Fibroblast of skin of left biceps (primary cell): ENCODE data around the gene DMD.
A peak's percentile ranks its signal among the peaks of the same experiment; 100 is the strongest.

ENCODE experiments used
- DNase-seq, 2 experiments: peaks; one replicate each; pipeline ENCODE4 v3.0.0-alpha.2; 2013; ENCODE audit warnings: low read depth in 2 of 2

The DMD gene

DNA sequence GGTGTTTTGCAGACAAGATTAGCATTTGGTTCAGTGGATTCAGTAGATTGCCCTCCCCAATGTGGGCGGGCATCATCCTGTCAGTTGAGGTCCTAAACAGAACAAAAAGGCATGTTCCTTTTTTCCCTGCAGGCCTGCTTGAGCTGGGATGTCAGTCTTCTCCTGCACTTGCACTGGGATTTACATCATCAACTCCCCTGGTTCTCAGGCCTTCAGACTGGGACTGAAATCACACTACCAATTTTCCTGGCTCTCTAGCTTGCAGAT, 1860.6 kb downstream of the DMD start:
- DNase-seq, result no peak

GRCh38 chrX:31349515-31349914, 1861.8 kb downstream of the DMD start:
- DNase-seq, result no peak

- DNase-seq, result no peak
These were observed 1870.8 kb downstream of the DMD start for GRCh38 chrX:31340587-31340986.

DNA sequence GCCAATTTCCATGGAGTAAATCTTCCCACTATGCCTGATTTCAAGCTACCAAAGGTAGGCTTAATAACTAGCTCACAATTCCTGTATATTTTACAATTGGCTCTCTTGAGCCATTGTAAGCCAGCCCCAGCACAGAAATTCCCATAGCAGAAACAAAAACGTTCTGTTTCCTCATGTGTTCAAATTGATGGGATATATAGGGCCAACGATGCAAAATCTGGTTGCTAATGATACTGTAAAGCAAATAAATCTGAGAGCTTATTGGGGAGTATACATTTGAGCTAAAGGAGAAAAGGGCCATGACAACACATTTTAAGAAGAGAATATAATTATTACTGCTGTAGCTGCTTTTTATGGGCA, 1872.4 kb downstream of the DMD start:
- no peak for DNase-seq

DNA sequence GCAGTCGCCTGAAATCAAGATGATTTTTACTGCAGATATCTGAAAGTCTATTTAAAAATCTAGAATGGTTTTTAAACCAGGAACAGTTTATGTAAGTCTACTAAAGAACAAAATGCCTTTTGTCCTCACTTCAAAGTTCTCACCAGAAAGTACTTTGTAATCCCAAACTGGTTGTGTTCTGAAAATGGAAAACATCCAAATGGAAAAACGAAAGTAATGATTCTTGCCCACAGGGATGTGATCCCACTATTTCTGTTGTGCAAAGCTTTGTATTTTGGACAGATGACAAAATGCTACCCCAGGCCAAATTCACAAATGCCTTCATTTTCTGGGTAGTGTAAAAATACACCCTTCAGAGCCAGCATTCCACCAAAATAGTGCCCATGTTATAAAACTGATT, 1874.0 kb downstream of the DMD start:
- no peak for DNase-seq

- no peak for DNase-seq
These were observed 1874.9 kb downstream of the DMD start for GRCh38 chrX:31336419-31336818.

DNA sequence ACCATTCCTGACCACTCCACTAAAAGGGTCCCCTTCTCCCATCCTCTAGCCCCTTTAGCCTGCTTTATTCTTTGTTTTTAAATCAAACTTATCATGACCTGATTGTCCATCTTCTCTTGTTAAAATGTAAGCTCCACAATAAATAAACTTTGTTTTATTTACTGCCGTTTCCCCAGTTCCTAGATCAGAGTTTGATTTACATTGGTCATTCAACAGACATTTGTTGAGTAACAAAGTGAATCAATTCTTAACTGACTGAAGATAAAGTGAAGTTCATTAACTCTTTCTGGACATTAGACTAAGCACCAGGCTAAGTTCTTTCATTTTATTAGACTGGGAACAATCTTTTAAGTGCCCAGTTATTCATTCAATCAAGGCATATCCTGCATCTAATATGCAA, 1876.4 kb downstream of the DMD start:
- DNase-seq, result no peak

DNA sequence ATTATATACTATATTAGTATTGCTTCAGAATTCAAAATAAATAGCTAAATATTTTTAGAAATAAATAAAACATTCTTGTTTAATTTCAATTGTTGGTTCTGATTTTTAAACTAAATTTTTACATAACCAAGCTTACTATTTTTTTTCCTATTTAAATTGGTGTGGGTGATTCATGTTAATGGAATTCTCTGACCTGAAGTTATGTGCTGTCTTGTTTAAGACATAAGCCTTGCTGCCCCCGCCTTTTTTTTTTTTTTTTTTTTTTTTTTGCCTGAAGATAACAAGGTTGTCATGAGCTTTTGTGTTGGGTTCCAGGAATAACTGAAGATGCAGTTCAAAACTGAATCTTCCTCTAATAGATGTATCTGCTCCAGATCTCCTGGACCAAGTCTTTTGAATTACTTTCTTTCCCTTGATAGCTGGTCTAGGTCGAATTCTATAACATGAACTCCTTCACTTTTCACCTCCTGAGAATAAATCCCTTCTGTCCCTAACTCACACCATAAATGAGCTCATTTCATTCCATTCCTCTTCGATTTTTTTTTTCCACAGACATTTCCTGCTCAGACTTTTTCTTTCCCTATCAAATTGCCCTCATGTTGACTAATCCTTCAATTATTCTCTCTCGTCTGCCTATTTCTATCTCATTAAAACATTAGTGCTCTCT, 1878.1 kb downstream of the DMD start:
- DNase-seq, result peak; percentile 43 to 50

- DNase-seq, result no peak
These were observed 1879.4 kb downstream of the DMD start for GRCh38 chrX:31331928-31332327.

DNA sequence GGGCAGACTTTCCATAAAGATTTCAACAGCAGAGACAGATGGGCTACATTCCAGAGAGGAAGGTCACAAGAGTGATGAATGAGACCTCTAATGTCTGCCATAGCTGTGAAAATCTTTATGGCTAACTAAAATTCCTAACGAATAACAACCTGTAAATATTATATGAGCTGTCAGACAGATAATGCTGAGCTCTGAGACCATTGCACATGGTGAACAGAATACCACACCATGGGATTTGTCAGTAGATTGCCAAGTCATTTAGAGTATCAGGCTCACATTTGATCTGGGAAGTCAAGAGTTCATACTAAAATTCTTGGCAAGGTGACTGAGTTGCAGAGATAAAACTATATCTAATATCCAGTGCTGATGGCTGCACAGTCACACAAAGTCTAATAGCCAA, 1880.3 kb downstream of the DMD start:
- DNase-seq, result peak; percentile 60

DNA sequence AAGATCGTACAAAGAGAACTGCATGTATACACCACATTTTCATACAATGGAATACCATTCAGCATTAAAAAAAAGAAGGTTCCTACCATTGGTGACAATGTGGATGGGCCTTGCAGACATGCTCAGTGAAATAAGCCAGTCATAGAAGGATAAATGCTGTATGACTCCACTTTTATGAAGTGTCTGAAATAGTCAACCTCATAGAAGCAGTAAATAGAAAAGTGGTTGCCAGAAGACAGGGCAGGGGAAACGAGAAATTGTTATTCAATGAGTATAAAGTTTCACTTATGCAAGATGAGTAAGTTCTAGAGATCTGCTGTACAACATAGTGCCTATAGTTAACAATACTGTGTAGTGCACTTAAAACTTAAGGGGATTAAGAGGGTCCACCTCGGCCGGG, 1882.1 kb downstream of the DMD start:
- DNase-seq, result no peak

DNA sequence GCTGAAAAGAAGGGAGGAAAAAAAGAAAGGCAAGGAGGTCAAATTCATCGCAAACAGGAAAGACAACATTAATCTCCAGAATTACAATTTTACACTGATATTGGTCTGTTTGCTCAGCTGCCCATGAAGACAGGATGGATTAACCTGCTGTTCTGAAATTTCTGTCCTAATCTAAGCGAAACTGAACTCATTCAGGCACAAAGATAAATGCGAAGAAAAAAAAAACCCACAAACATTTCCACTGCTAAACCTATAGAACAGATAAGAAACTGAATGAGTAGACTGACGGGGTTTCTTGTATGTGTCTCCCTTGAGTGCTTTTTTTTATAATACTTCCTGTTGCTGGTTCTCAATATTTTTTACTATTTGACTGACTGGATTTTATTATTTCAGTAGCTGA, 1887.7 kb downstream of the DMD start:
- no peak for DNase-seq

DNA sequence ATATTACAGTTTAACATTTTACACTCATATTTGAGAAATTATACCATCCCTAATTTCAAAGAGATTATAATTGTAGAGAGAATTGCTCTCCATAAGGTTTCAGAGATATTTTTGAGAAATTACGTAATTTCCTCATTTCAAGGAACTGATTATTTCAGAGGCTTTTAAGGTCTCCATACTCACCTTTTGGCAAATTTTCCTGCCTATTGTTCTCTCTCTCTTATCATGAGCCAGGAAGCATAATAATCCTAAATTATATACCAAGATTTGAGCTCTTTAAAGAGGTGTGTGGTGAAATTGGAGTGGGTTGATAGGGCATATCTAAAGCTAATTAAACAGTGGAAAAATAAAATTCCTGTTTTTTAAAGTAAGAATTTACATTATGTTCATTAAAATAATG, 1890.6 kb downstream of the DMD start:
- DNase-seq, result no peak

DNA sequence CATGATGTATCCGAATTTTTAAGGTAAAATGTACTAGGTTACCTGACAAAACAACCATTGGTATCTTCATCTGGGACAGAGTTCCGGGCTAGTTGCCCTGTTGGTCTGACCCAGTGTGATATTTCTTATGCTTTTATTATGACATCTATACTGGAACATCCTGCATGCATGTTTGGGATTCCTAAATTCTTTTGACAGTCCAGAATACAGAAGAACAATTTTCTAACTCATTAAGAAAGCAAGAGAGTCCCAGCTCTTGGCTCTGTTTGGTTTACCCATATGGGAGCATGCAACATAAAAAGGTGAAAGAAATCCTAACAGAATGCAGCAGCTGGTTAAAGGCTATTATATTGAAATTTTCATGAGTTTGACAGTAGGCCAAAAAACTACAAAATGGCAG, 1891.8 kb downstream of the DMD start:
- DNase-seq, result no peak

- no peak for DNase-seq
These were observed 1892.5 kb downstream of the DMD start for GRCh38 chrX:31318866-31319265.

DNA sequence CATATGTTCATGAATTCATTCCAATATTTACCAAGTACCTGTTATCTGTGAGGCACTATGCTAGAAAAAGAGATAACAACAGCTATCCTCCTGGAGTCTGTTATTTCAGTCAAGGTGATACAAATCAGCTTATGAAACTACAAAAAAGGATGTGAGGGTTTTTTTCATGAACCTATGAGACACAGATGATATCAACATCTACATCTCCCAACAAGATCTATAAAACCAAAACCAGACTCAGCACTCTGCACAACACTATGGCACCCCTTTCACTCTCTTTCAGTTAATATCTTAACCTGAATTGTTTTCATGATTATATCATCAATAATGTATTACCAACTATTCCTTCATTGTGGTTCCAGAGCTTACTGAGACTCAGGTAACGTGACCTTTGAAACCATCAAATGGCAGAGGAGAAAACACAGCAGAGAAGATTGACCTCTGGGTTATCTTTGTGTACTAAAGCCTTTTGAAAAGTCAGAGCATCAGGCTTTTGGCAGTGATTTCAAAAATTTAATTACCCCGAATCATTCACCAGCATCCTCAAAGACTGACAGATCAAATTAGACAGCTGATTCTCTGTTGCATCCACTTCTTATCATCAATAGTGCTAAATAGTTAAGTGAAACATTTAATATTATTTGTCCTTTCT, 1894.9 kb downstream of the DMD start:
- no peak for DNase-seq

GRCh38 chrX:31314921-31315320, 1896.4 kb downstream of the DMD start:
- DNase-seq, result peak; percentile 25 to 28

- DNase-seq, result no peak
These were observed 1903.4 kb downstream of the DMD start for GRCh38 chrX:31307952-31308351.

- DNase-seq, result no peak
These were observed 1908.7 kb downstream of the DMD start for GRCh38 chrX:31302573-31303075.

- DNase-seq, result no peak
These were observed 1909.4 kb downstream of the DMD start for GRCh38 chrX:31301941-31302340.

DNA sequence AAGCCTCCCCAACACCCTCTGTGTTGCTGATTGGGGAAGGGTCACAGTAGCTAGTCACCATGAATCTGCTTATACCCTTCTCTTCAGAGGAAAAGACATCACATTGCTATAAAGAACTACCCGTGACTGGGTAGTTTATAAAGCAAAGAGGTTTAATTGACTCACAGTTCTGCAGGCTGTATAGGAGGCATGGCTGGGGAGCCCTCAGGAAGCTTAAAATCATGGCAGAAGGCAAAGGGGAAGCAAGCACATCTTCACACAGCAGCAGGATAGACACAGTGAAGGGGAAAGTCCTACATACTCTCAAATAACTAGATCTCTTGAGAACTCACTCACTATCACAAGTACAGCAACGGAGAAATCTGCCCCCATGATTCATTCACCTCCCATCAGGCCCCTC, 1910.1 kb downstream of the DMD start:
- no peak for DNase-seq

DNA sequence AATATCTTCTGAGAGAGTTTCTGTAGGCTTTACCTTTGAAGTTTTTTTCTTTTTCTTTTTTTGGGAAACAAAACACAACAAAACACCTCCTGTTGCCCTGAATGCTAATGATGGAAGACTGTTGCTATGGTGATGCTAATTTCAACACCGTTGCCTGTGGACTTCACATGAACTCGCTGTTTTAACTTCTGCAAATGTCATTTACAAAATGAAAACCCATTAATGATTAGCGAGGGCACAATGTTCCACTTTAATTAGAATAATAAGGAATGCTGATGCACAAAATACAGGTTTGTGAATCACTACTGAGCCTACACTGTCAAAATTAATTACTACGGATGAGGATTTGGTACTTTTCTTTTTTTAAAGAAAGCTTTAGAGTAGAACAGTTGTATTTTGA, 1912.4 kb downstream of the DMD start:
- DNase-seq, result no peak

DNA sequence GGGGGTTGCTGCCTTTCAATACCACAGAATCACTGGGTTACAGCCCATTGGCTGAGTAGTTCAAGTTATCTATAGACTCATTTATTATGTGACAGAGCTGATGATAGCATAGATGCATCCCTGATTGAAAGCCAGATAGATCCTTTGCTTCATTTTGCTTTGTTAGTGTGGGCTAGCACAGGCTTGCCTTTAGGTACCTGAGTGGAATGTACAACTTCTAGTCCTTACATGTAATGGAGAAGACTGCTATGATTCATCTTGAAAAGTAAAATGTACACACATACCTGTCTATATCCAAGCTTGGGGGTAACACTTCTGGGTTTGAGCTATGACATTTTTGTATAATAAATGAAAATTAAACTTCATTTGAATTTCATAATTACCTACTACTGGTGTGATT, 1913.5 kb downstream of the DMD start:
- no peak for DNase-seq

DNA sequence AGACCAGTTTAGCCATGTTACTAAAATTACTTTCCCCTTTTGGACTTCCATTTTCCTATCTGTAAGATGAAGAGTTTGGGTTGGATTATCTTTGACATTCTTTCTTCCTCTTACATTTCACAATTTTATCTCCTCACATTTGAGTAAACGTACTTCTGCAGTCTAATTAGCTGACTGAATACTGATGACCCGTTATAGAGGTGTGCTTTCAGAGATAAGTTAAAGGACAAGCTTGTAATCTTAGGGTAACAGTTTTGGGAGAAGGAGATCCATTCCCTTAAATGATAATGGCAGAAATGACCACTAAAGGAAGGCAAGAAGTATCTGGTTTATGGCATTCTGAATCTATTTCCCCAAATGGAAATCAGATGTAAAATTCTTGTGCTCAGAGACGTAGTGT, 1916.9 kb downstream of the DMD start:
- DNase-seq, result no peak
